AG04450 (cell line): ENCODE measurements around the gene KRTAP10-1. TPM values are rescaled to one million over a fixed set of nuclear protein-coding genes. Genes with fewer than 3 reads are reported as not detected.

Experiments used
- CTCF ChIA-PET: fragments of 300-600, 350-600 bp; formaldehyde crosslinking; extraction: SDS; loops from one replicate; lab custom pipeline; 2022; ENCODE audit warnings: antibody characterized with exemption, inconsistent platforms; lab: Charles Lee
- POLR2A ChIA-PET: fragments of 350-600 bp; formaldehyde crosslinking; extraction: SDS; loops from one replicate; lab custom pipeline; 2021; ENCODE audit warnings: antibody characterized with exemption, inconsistent platforms; lab: Yijun Ruan, JAX
- DNase-seq: peaks from one replicate; pipeline ENCODE4 v3.0.0-alpha.2; 2011; ENCODE audit warnings: low read depth, low spot score
- H3K27ac ChIP-seq: one replicate; pipeline ENCODE4 v1.5.1; 2012; ENCODE audit warnings: low read depth, low read length, control low read depth
- H3K27me3 ChIP-seq: one replicate; pipeline ENCODE4 v1.6.0; 2012; ENCODE audit warnings: low read length; ENCODE audit not compliant: control insufficient read depth, insufficient read depth
- H3K4me3 ChIP-seq: 2 replicates; pipeline ENCODE4 v1.5.1; 2011; ENCODE audit warnings: mild to moderate bottlenecking, low read depth, low read length, control low read depth
- H3K9me3 ChIP-seq: 2 replicates; pipeline ENCODE4 v1.5.1; 2012; ENCODE audit warnings: low read length; ENCODE audit not compliant: control insufficient read depth, insufficient read depth
- polyA plus RNA-seq: library from polyadenylated mRNA; depleted of rRNA; stranded (reverse); fragments of >200 nt; gene quantifications from 2 replicates; pipeline ENCODE4 v1.2.3, GENCODE V29; 2011
- TF ChIP-seq, protein P1 (sequence below): IDR thresholded peaks from 2 replicates; pipeline ENCODE4 v1.5.1; 2011; ENCODE audit warnings: low read depth, low read length, control low read depth, inconsistent platforms

KRTAP10-1 gene
- polyA plus RNA-seq, 1 experiment = not detected

DNA sequence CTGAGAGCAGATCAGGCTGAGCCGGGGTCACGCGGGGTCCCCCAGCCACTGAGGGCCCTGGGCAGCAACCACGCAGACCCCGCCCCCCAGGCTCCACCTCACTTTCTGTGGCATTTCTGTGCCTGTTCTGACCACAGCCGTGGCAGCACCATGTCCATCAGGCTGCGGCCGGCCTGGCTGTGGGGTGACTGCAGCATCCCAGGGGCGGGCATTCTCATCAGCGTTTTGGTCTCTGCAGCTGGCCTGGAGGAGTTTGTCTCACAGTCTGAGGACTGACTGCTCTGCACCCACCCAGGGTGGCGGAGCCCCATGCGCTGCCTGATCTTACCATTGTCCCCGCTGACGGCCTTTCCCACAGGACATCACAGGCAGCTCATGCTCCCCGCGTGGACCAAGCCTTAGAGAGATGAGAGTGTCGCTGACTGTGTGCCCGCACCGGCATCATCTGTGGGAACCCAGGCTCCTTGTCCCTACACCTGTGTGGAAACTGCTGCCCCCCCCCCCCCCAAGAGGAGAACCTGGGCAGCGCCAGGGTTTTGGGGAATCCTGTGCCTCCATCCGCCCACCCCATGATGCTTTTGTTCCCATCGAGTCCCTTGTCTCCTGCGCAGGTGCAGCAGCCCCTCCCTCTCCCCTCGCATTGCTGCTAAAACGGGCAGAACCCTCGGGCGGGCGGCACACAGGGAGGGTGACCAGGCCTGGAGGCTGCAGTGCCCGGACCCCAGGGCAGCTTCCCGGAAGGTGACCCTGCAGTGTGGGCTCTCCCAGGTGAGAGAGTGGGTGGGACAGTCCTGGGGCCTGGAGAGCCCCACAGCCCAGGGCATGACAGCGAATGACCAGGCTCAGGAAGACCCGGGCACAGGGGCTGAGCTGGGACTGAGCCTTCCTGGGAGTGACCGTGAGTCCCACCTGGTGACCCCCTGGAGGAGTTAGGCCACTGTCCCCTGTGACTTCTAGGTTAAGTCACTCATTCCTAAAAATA is 1.8 kb downstream of the KRTAP10-1 start:
- DNase-seq = no peak
- ChIA-PET CTCF (no interaction called here), POLR2A (no interaction called here)
- H3K9me3 ChIP-seq = peaks cover 38% of the 10 kb centered on the region
- TF ChIP-seq, protein P1, sequence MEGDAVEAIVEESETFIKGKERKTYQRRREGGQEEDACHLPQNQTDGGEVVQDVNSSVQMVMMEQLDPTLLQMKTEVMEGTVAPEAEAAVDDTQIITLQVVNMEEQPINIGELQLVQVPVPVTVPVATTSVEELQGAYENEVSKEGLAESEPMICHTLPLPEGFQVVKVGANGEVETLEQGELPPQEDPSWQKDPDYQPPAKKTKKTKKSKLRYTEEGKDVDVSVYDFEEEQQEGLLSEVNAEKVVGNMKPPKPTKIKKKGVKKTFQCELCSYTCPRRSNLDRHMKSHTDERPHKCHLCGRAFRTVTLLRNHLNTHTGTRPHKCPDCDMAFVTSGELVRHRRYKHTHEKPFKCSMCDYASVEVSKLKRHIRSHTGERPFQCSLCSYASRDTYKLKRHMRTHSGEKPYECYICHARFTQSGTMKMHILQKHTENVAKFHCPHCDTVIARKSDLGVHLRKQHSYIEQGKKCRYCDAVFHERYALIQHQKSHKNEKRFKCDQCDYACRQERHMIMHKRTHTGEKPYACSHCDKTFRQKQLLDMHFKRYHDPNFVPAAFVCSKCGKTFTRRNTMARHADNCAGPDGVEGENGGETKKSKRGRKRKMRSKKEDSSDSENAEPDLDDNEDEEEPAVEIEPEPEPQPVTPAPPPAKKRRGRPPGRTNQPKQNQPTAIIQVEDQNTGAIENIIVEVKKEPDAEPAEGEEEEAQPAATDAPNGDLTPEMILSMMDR = no peak
- H3K27ac ChIP-seq = no peak overlapping the region
- no peaks in the 10 kb centered on the region for H3K27me3 ChIP-seq
- no peak overlapping the region for H3K4me3 ChIP-seq

DNA sequence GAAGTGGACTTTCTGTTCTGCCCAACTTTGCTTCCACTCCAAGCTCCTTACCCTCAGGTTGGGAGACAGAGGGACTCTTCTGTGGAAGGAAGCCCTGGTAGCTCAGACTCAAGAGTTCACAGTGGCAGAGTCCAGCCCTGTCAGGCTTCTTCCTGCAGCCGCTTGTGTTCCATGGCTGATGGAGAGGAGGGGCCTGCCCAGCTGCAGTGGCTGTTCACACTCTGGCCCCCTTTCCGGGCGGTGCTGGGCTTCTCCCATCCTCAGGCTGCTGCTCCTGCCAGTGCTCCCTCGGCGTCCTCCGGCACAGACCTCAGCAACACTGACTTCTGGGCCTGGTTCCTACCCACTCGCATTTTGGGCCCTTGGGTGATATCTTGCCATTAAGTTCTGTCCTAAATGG is 4.0 kb downstream of the KRTAP10-1 start:
- TF ChIP-seq, protein P1 = no peak
- ChIA-PET CTCF (no interaction called here), POLR2A (no interaction called here)
- Histone ChIP-seq H3K27ac (no peak overlapping the region), H3K9me3 (peaks cover 55% of the 10 kb centered on the region), H3K4me3 (no peak overlapping the region), H3K27me3 (no peaks in the 10 kb centered on the region)
- no peak for DNase-seq

DNA sequence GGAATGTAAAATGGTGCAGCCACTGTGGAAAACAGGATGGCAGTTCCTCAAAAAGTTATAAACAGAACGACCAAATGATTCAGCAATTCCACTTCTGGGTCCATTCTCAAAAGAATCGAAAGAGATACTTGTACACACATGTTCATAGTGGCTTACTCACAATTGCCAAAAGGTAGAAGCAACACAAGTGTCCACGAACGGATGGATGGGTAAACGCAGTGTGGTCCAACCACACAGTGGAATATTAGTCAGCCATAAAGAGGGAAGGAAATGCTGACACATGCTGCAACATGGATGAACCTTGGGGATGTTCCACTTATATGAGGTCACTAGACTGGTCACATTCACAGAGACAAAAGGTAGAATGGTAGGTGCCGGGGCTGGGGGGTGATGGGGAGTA is 5.3 kb downstream of the KRTAP10-1 start:
- TF ChIP-seq, protein P1 = no peak
- Histone ChIP-seq H3K4me3 (no peak overlapping the region), H3K27ac (no peak overlapping the region), H3K27me3 (no peaks in the 10 kb centered on the region), H3K9me3 (peaks cover 52% of the 10 kb centered on the region)
- DNase-seq = no peak
- ChIA-PET CTCF (no interaction called here), POLR2A (no interaction called here)

DNA sequence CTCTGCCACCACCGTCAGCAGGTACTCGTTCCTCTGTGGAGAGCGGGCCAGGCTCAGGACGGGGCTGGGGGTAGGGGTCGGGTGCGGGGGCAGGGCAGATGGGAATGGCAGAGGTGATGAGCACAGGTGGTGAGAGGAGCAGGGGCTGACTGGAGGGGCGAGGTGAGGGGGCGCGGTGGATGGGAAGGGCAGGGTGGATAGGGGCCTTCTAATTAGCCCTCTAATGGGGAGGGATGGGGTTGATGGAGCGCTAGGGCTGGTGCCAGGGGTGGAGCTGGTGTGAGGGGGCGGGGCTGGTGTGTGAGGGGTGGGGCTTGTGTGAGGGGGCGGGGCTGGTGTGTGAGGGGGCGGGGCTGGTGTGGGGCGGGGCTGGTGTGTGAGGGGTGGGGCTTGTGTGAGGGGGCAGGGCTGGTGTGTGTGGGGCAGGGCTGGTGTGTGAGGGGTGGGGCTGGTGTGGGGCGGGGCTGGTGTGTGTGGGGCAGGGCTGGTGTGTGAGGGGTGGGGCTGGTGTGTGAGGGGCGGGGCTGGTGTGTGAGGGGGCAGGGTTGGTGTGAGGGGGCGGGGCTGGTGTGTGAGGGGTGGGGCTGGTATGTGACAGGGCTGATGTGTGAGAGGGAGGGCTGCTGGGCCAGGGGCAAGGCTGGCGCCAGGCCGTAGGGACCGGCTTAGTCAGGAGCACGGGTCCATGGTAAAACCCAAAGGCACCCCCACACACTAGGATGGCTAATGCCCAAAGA is 5.9 kb downstream of the KRTAP10-1 start:
- H3K4me3 ChIP-seq = no peak overlapping the region
- ChIA-PET POLR2A (no interaction called here), CTCF (no interaction called here)
- TF ChIP-seq, protein P1 = no peak
- H3K27ac ChIP-seq = no peak overlapping the region
- no peak for DNase-seq
- no peaks in the 10 kb centered on the region for H3K27me3 ChIP-seq
- peaks cover 57% of the 10 kb centered on the region for H3K9me3 ChIP-seq
